Suprapubic skin (tissue), 3 donors: ENCODE data around the gene PPP1R2B.

Experiments used
- CTCF ChIP-seq, 2 donors: fragments of 200-600 bp in 1 of 2; fragments of 450-650 bp in 1 of 2; sonication (generic) in 1 of 2; IDR thresholded peaks; one replicate each; pipeline ENCODE4 v1.5.1; 2016 to 2019; ENCODE audit warnings: antibody characterized with exemption in 2 of 2, mild to moderate bottlenecking in 1 of 2, moderate library complexity in 1 of 2
- EP300 ChIP-seq: sonication (generic); formaldehyde crosslinking; IDR thresholded peaks from one replicate; pipeline ENCODE4 v1.6.1; 2017; ENCODE audit warnings: antibody characterized with exemption

- TF ChIP-seq CTCF (IDR thresholded peaks at IDR 0.05) (no peak), EP300 (no peak)
Observed at GRCh38 chr5:156825688-156826087, 24.4 kb upstream of the PPP1R2B start.
